Mesenteric fat pad (tissue), 1 donor: ENCODE results near the gene LMO7. TPM values are rescaled to one million over a fixed set of nuclear protein-coding genes. Genes with fewer than 3 reads are reported as not detected.

Experiments used
- DNase-seq: peaks from one replicate; pipeline ENCODE4 v3.0.0-alpha.2; 2020; ENCODE audit warnings: low spot score
- total RNA-seq: library from RNA; stranded (reverse); fragmentation: NEBNext Ultra II Directional; extraction: Animal tissue kit (Norgen Biotek cat#: 25700); gene quantifications from one replicate; pipeline ENCODE4 v1.2.1, GENCODE V29; 2021
- donor health status: DM: yes; HTN: yes; CAD: no.

The LMO7 gene
- total RNA-seq, 1 donor from 2014 or later = 8.2 TPM

GRCh38 chr13:75838366-75839005, 202.4 kb downstream of the LMO7 start:
- no peak for DNase-seq

- no peak for DNase-seq
Observed at GRCh38 chr13:75839406-75839805, 203.3 kb downstream of the LMO7 start.

GRCh38 chr13:75841905-75842304, 205.8 kb downstream of the LMO7 start:
- no peak for DNase-seq

- no peak for DNase-seq
Observed at GRCh38 chr13:75843074-75843473, 206.9 kb downstream of the LMO7 start.

- no peak for DNase-seq
Observed at GRCh38 chr13:75843991-75844390, 207.9 kb downstream of the LMO7 start.

GRCh38 chr13:75847588-75847987, 211.5 kb downstream of the LMO7 start:
- no peak for DNase-seq

GRCh38 chr13:75850916-75851315, 214.8 kb downstream of the LMO7 start:
- DNase-seq = no peak

- no peak for DNase-seq
Observed at GRCh38 chr13:75855216-75855615, 219.1 kb downstream of the LMO7 start.

- DNase-seq = no peak
Observed at GRCh38 chr13:75855847-75856246, 219.7 kb downstream of the LMO7 start.

- DNase-seq = no peak
Observed at GRCh38 chr13:75857291-75857690, 221.2 kb downstream of the LMO7 start.

- no peak for DNase-seq
Observed at GRCh38 chr13:75860935-75861334, 224.8 kb downstream of the LMO7 start.

GRCh38 chr13:75861786-75862185, 225.7 kb downstream of the LMO7 start:
- DNase-seq = no peak

GRCh38 chr13:75864718-75865117, 228.6 kb downstream of the LMO7 start:
- DNase-seq = no peak

GRCh38 chr13:75867379-75868117, 231.4 kb downstream of the LMO7 start:
- no peak for DNase-seq

GRCh38 chr13:75869981-75870380, 233.9 kb downstream of the LMO7 start:
- DNase-seq = no peak

- no peak for DNase-seq
Observed at GRCh38 chr13:75870397-75870903, 234.3 kb downstream of the LMO7 start.

GRCh38 chr13:75871059-75871458, 234.9 kb downstream of the LMO7 start:
- DNase-seq = no peak

- DNase-seq = no peak
Observed at GRCh38 chr13:75872980-75873379, 236.8 kb downstream of the LMO7 start.

GRCh38 chr13:75873494-75873893, 237.4 kb downstream of the LMO7 start:
- DNase-seq = no peak

GRCh38 chr13:75875450-75875849, 239.3 kb downstream of the LMO7 start:
- DNase-seq = no peak

GRCh38 chr13:75876142-75877050, 240.3 kb downstream of the LMO7 start:
- no peak for DNase-seq

GRCh38 chr13:75877071-75877470, 240.9 kb downstream of the LMO7 start:
- no peak for DNase-seq
